ENCODE results near the gene STX7. TPM values are rescaled to one million over a fixed set of nuclear protein-coding genes. Genes with fewer than 3 reads are reported as not detected.

Gene STX7
- total RNA-seq, 2 experiments from 2014 or later = 13.3 to 20.3 TPM

- no peak for ATAC-seq
- intact Hi-C loops (cut with DNase I, micrococcal nuclease) = no loop called here
These were observed 101.6 kb downstream of the STX7 start for GRCh38 chr6:132411296-132411695.

GRCh38 chr6:132410830-132411229, 102.1 kb downstream of the STX7 start:
- H3K27me3 Mint-ChIP-seq = peaks cover 34% of the 10 kb centered on the region
- H3K27ac Mint-ChIP-seq = no peak overlapping the region
- no peaks in the 10 kb centered on the region for H3K4me1 Mint-ChIP-seq

More at GRCh38 chr6:132411296-132411695, 101.6 kb downstream of the STX7 start:
- Mint-ChIP-seq H3K27ac (no peak overlapping the region), H3K9me3 (ENCODE audit: low read depth) (peaks cover 1% of the 10 kb centered on the region), H3K4me1 (no peaks in the 10 kb centered on the region), H3K36me3 (ENCODE audit: low read depth) (no peaks in the 10 kb centered on the region), H3K27me3 (peaks cover 30% of the 10 kb centered on the region), H3K4me3 (no peak overlapping the region)
- POLR2A ChIA-PET = no interaction called here
- CTCF ChIA-PET = interaction anchor here (1.6 kb wide), 1 partner anchor 132 kb away, joined by 7 read pairs; no protein-coding TSS in a partner anchor
- DNase-seq = no peak

GRCh38 chr6:132405143-132405915, 107.6 kb downstream of the STX7 start:
- no peak for DNase-seq
- Mint-ChIP-seq H3K27me3 (peaks cover 49% of the 10 kb centered on the region), H3K4me1 (peaks cover 17% of the 10 kb centered on the region), H3K9me3 (ENCODE audit: low read depth) (no peaks in the 10 kb centered on the region), H3K27ac (no peak overlapping the region), H3K4me3 (no peak overlapping the region), H3K36me3 (ENCODE audit: low read depth) (no peaks in the 10 kb centered on the region)
- ATAC-seq = peak; percentile 33
- POLR2A ChIA-PET = no interaction called here
- intact Hi-C loops (cut with DNase I, micrococcal nuclease) = loop anchor here in 1 of 2 experiments (10.0 kb wide), 1 partner anchor 839 kb away; the partner anchor contains the start of gene EYA4
- CTCF ChIA-PET = interaction anchor here (0.9 to 1.6 kb wide), 3 partner anchors 23 to 125 kb away, joined by 3 to 8 read pairs (median 3); no protein-coding TSS in a partner anchor

More at GRCh38 chr6:132410830-132411229, 102.1 kb downstream of the STX7 start:
- DNase-seq (no peak), ATAC-seq (no peak)
- ChIA-PET POLR2A (no interaction called here), CTCF (interaction anchor here (1.6 kb wide), 1 partner anchor 131 kb away, joined by 7 read pairs; no protein-coding TSS in a partner anchor)
- H3K36me3 Mint-ChIP-seq (ENCODE audit: low read depth) = no peaks in the 10 kb centered on the region
- no peak overlapping the region for H3K4me3 Mint-ChIP-seq
- intact Hi-C loops (cut with DNase I, micrococcal nuclease) = no loop called here
- H3K9me3 Mint-ChIP-seq (ENCODE audit: low read depth) = no peaks in the 10 kb centered on the region

GRCh38 chr6:132404736-132405135, 108.2 kb downstream of the STX7 start:
- ATAC-seq (peak; percentile 58), DNase-seq (no peak)
- ChIA-PET CTCF (interaction anchor here (0.9 to 1.6 kb wide), 3 partner anchors 22 to 125 kb away, joined by 3 to 8 read pairs (median 3); no protein-coding TSS in a partner anchor), POLR2A (no interaction called here)
- Mint-ChIP-seq H3K4me3 (no peak overlapping the region), H3K27me3 (peaks cover 55% of the 10 kb centered on the region), H3K4me1 (peaks cover 17% of the 10 kb centered on the region), H3K27ac (no peak overlapping the region), H3K36me3 (ENCODE audit: low read depth) (no peaks in the 10 kb centered on the region), H3K9me3 (ENCODE audit: low read depth) (no peaks in the 10 kb centered on the region)
- intact Hi-C loops (cut with DNase I, micrococcal nuclease) = loop anchor here (5.0 to 10.0 kb wide), 2 partner anchors 78 to 840 kb away; partner anchors contain the start of gene EYA4 (in 1 of the 2)

- no peak for DNase-seq
- H3K9me3 Mint-ChIP-seq (ENCODE audit: low read depth) = no peaks in the 10 kb centered on the region
- peaks cover 56% of the 10 kb centered on the region for H3K27me3 Mint-ChIP-seq
- POLR2A ChIA-PET = no interaction called here
- no peak for ATAC-seq
- intact Hi-C loops (cut with DNase I, micrococcal nuclease) = loop anchor here (5.0 to 10.0 kb wide), 2 partner anchors 78 to 840 kb away; partner anchors contain the start of gene EYA4 (in 1 of the 2)
- CTCF ChIA-PET = interaction anchor here (0.9 to 1.6 kb wide), 3 partner anchors 22 to 124 kb away, joined by 3 to 8 read pairs (median 3); no protein-coding TSS in a partner anchor
- H3K36me3 Mint-ChIP-seq (ENCODE audit: low read depth) = no peaks in the 10 kb centered on the region
- no peak overlapping the region for H3K27ac Mint-ChIP-seq
- H3K4me3 Mint-ChIP-seq = no peak overlapping the region
- H3K4me1 Mint-ChIP-seq = peaks cover 17% of the 10 kb centered on the region
These were observed 108.6 kb downstream of the STX7 start for GRCh38 chr6:132404330-132404729.

GRCh38 chr6:132401618-132402285, 111.2 kb downstream of the STX7 start:
- no peaks in the 10 kb centered on the region for H3K9me3 Mint-ChIP-seq (ENCODE audit: low read depth)
- H3K27ac Mint-ChIP-seq = no peak overlapping the region
- no peak for ATAC-seq
- ChIA-PET POLR2A (no interaction called here), CTCF (no interaction called here)
- DNase-seq = no peak
- H3K4me3 Mint-ChIP-seq = peak overlapping the region; percentile 8
- peaks cover 54% of the 10 kb centered on the region for H3K27me3 Mint-ChIP-seq
- peaks cover 17% of the 10 kb centered on the region for H3K4me1 Mint-ChIP-seq
- intact Hi-C loops (cut with DNase I, micrococcal nuclease) = loop anchor here (5.0 to 10.0 kb wide), 2 partner anchors 81 to 843 kb away; partner anchors contain the start of gene EYA4 (in 1 of the 2)
- no peaks in the 10 kb centered on the region for H3K36me3 Mint-ChIP-seq (ENCODE audit: low read depth)

GRCh38 chr6:132400883-132401617, 111.9 kb downstream of the STX7 start, which contains the start of gene MOXD1:
TSS of gene MOXD1 (minus strand) at chr6:132401475. CDS start at chr6:132401426, 49 bp downstream.
- CTCF ChIA-PET = no interaction called here
- DNase-seq (peak; percentile 12), ATAC-seq (peak; percentile 34)
- no peak within 1 kb of the TSS for H3K27ac Mint-ChIP-seq
- H3K27me3 Mint-ChIP-seq = peaks cover 58% of the 10 kb centered on the region
- no peaks in the 10 kb centered on the region for H3K36me3 Mint-ChIP-seq (ENCODE audit: low read depth)
- POLR2A ChIA-PET = interaction anchor here (0.7 kb wide), 1 partner anchor 14 kb away, joined by 3 read pairs; no protein-coding TSS in a partner anchor
- no peaks in the 10 kb centered on the region for H3K9me3 Mint-ChIP-seq (ENCODE audit: low read depth)
- peak within 1 kb of the TSS; percentile 8 for H3K4me3 Mint-ChIP-seq
- H3K4me1 Mint-ChIP-seq = peaks cover 17% of the 10 kb centered on the region
- intact Hi-C loops (cut with DNase I, micrococcal nuclease) = loop anchor here (5.0 to 10.0 kb wide), 2 partner anchors 81 to 844 kb away; partner anchors contain the start of gene EYA4 (in 1 of the 2)

GRCh38 chr6:132400555-132400882, 112.4 kb downstream of the STX7 start:
- Mint-ChIP-seq H3K36me3 (ENCODE audit: low read depth) (no peaks in the 10 kb centered on the region), H3K27me3 (peaks cover 61% of the 10 kb centered on the region), H3K27ac (no peak overlapping the region), H3K4me1 (peaks cover 17% of the 10 kb centered on the region), H3K9me3 (ENCODE audit: low read depth) (peaks cover 2% of the 10 kb centered on the region), H3K4me3 (no peak overlapping the region)
- ChIA-PET CTCF (no interaction called here), POLR2A (interaction anchor here (0.7 kb wide), 1 partner anchor 14 kb away, joined by 3 read pairs; no protein-coding TSS in a partner anchor)
- no peak for ATAC-seq
- intact Hi-C loops (cut with DNase I, micrococcal nuclease) = loop anchor here (5.0 to 10.0 kb wide), 2 partner anchors 82 to 844 kb away; partner anchors contain the start of gene EYA4 (in 1 of the 2)
- no peak for DNase-seq

GRCh38 chr6:132399376-132400074, 113.4 kb downstream of the STX7 start:
- ChIA-PET CTCF (no interaction called here), POLR2A (no interaction called here)
- ATAC-seq (no peak), DNase-seq (no peak)
- Mint-ChIP-seq H3K27me3 (peaks cover 64% of the 10 kb centered on the region), H3K9me3 (ENCODE audit: low read depth) (peaks cover 12% of the 10 kb centered on the region), H3K27ac (no peak overlapping the region), H3K4me3 (no peak overlapping the region), H3K4me1 (peaks cover 10% of the 10 kb centered on the region), H3K36me3 (ENCODE audit: low read depth) (no peaks in the 10 kb centered on the region)
- intact Hi-C loops (cut with DNase I, micrococcal nuclease) = loop anchor here (5.0 to 10.0 kb wide), 2 partner anchors 83 to 845 kb away; partner anchors contain the start of gene EYA4 (in 1 of the 2)
